Large intestine (tissue), 3 donors: ENCODE data around the gene HIGD1C. TPM values are rescaled to one million over a fixed set of nuclear protein-coding genes. Genes with fewer than 3 reads are reported as not detected.
A peak's percentile ranks its signal among the peaks of the same experiment; 100 is the strongest.

Experiments
- DNase-seq, 2 donors: peaks; one replicate each; pipeline versions ENCODE4 v3.0.0 to v3.0.0-alpha.2; 2013
- H3K27ac ChIP-seq: one replicate; pipeline ENCODE4 v1.5.1; 2013; ENCODE audit warnings: low read length
- H3K27me3 ChIP-seq: 2 replicates; pipeline ENCODE4 v1.6.1; 2013; ENCODE audit warnings: low read length; ENCODE audit not compliant: control insufficient read depth, insufficient read depth
- H3K36me3 ChIP-seq: 2 replicates; pipeline ENCODE4 v1.6.1; 2013; ENCODE audit warnings: low read length; ENCODE audit not compliant: control insufficient read depth, insufficient read depth
- H3K4me1 ChIP-seq: one replicate; pipeline ENCODE4 v1.6.1; 2013; ENCODE audit warnings: low read length; ENCODE audit not compliant: control insufficient read depth, insufficient read depth
- H3K4me3 ChIP-seq: one replicate; pipeline ENCODE4 v1.5.1; 2013; ENCODE audit warnings: low read length
- H3K9me3 ChIP-seq: one replicate; pipeline ENCODE4 v1.6.1; 2013; ENCODE audit warnings: mild to moderate bottlenecking, low read depth, low read length, moderate library complexity; ENCODE audit not compliant: control insufficient read depth
- WGBS: methylation state at CpG from one replicate; pipeline ENCODE4 v1.1.5; 2013; ENCODE audit warnings: low lambda C conversion rate; ENCODE audit not compliant: insufficient coverage; 5-methylcytosine and 5-hydroxymethylcytosine counted together
- polyA plus RNA-seq: library from polyadenylated mRNA; unstranded; fragments of 120-200 nt; gene quantifications from one replicate; pipeline ENCODE4 v1.2.1, GENCODE V29; 2013

HIGD1C gene
- polyA plus RNA-seq, 1 donor, result not detected

DNA sequence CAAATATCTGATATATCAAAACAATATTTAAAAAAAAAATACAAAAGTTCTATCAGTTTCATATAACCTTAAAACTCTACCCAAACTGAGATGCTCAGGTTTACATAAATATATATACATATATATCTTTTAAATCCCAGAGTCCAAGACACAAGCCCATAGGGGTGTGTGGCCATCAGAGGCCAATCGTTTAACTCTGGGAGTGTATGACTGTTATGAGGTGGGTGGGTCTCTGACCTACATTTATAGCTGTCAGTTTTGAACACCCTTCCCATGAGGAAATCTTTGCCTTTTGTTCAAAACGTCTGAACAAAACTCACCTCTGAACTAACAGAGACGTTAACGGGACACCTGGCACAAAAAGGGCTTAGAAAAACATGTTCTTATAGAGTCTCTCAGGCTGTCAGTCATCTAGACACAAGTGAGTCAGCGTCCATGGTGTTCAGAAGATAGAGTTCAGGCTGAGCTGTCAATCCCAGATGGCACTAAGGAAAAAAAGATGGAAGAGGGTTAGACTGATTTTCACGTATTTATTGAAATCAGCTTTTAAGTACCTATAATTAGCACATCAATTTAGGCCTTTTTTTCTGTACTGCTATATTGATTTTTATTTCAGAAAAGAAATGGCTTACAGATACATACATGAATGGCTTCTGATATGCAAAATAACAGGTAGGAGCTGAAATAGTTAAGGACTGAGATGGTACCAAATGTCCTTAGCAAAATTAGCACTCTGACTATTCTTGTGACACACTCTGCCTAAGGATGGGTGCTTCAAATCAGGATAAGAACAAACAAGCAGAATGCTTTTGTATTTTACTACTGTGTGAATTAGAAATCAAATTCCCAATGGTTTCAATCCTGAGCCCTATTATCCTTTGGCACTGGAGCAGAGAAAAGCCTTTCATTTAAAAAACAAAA, 29.2 kb downstream of the HIGD1C start:
- Histone ChIP-seq H3K36me3 (no peaks in the 10 kb centered on the region), H3K27me3 (no peaks in the 10 kb centered on the region), H3K27ac (peak overlapping the region; percentile 23), H3K4me3 (no peak overlapping the region), H3K9me3 (no peaks in the 10 kb centered on the region), H3K4me1 (peaks cover 15% of the 10 kb centered on the region)
- no CpG with 5 or more reads among the region's 6 CpGs for WGBS
- peak in 1 of 2 donors; percentile 36 for DNase-seq

GRCh38 chr12:50984586-50985298, 32.4 kb downstream of the HIGD1C start:
- WGBS, result 83% methylated on average over 1 of the region's 2 CpGs
- Histone ChIP-seq H3K9me3 (no peaks in the 10 kb centered on the region), H3K36me3 (peaks cover 15% of the 10 kb centered on the region), H3K27ac (peak overlapping the region; percentile 60), H3K4me3 (no peak overlapping the region), H3K27me3 (no peaks in the 10 kb centered on the region), H3K4me1 (peaks cover 24% of the 10 kb centered on the region)
- DNase-seq, result no peak

DNA sequence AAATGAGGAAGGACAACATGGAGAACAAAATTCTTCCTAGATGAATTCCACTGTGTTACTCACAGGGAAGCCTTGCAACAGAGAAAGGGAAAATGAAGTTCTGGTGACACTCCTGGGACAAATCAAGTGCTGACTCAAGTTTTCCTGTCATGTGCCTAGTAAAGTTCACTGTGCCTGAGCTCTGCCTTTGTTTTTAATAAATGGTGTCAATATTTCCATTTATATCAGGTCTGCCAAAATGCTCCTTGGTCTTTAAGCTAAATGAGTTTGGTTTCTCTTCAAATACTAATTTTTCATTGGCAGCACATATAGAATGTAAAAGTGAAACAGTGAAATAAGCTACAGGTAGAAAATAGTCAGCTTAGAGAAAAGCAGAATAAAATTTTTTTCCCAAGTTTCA, 33.0 kb downstream of the HIGD1C start:
- peak overlapping the region; percentile 60 for H3K27ac ChIP-seq
- H3K4me3 ChIP-seq, result no peak overlapping the region
- H3K36me3 ChIP-seq, result peaks cover 18% of the 10 kb centered on the region
- no peaks in the 10 kb centered on the region for H3K9me3 ChIP-seq
- H3K27me3 ChIP-seq, result no peaks in the 10 kb centered on the region
- DNase-seq, result peak; percentile 44 to 73
- peaks cover 22% of the 10 kb centered on the region for H3K4me1 ChIP-seq

DNA sequence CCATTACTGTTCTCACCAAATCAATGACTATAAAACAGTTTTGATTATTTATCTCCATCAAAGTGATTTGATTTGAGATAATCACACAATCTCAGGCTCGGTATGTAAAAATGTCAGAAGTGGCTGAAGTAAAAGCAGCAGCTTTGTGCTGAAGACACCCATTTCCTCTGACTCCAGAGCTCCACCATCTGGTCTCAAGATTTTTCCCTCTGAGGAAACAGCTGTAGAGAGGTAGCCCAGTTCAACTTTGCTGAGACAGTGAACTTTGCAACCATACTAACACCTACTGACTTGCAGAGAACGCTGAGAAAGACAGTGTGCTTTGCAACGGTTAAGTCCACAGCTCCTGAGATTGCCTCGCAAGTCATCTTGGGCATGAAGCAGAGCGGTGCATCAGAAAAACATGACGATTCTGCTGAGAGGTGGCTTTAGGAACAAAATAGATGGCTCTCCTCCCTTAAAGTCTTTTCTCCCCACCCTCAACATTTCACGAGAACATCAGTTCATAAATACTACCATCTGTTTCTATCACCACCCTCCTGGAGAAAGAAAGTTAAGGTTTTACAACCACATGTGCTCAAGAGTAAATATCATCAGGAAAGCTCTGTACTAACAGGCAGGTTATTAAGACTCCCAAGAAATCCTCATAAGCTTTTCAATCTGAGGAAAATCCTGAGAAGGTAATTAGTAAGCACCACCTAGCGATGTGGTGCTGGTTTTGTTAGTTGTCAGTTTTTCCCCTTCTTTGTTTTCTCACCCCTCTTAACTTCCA, 34.8 kb downstream of the HIGD1C start:
- Histone ChIP-seq H3K36me3 (peaks cover 33% of the 10 kb centered on the region), H3K27me3 (no peaks in the 10 kb centered on the region), H3K4me1 (peaks cover 12% of the 10 kb centered on the region), H3K4me3 (no peak overlapping the region), H3K9me3 (no peaks in the 10 kb centered on the region), H3K27ac (peak overlapping the region; percentile 61)
- 40% methylated on average over 1 of the region's 8 CpGs for WGBS
- DNase-seq, result peak; percentile 86 to 91

GRCh38 chr12:50988051-50988450, 35.7 kb downstream of the HIGD1C start:
- no CpG with 5 or more reads among the region's 5 CpGs for WGBS
- DNase-seq, result no peak
- Histone ChIP-seq H3K27ac (peak overlapping the region; percentile 61), H3K36me3 (peaks cover 39% of the 10 kb centered on the region), H3K9me3 (no peaks in the 10 kb centered on the region), H3K27me3 (no peaks in the 10 kb centered on the region), H3K4me1 (peaks cover 12% of the 10 kb centered on the region), H3K4me3 (no peak overlapping the region)

GRCh38 chr12:50988871-50989270, 36.5 kb downstream of the HIGD1C start:
- Histone ChIP-seq H3K4me3 (no peak overlapping the region), H3K27me3 (no peaks in the 10 kb centered on the region), H3K27ac (no peak overlapping the region), H3K9me3 (no peaks in the 10 kb centered on the region), H3K4me1 (peaks cover 12% of the 10 kb centered on the region), H3K36me3 (peaks cover 41% of the 10 kb centered on the region)
- no CpG with 5 or more reads among the region's 5 CpGs for WGBS
- DNase-seq, result no peak

GRCh38 chr12:50990147-50990727, 37.9 kb downstream of the HIGD1C start:
- H3K27me3 ChIP-seq, result no peaks in the 10 kb centered on the region
- no peak for DNase-seq
- 100% methylated on average over 1 of the region's 4 CpGs for WGBS
- H3K36me3 ChIP-seq, result peaks cover 50% of the 10 kb centered on the region
- H3K4me3 ChIP-seq, result no peak overlapping the region
- no peak overlapping the region for H3K27ac ChIP-seq
- no peaks in the 10 kb centered on the region for H3K9me3 ChIP-seq
- peaks cover 12% of the 10 kb centered on the region for H3K4me1 ChIP-seq

- no peaks in the 10 kb centered on the region for H3K27me3 ChIP-seq
These were observed 38.4 kb downstream of the HIGD1C start for GRCh38 chr12:50990791-50991190.

DNA sequence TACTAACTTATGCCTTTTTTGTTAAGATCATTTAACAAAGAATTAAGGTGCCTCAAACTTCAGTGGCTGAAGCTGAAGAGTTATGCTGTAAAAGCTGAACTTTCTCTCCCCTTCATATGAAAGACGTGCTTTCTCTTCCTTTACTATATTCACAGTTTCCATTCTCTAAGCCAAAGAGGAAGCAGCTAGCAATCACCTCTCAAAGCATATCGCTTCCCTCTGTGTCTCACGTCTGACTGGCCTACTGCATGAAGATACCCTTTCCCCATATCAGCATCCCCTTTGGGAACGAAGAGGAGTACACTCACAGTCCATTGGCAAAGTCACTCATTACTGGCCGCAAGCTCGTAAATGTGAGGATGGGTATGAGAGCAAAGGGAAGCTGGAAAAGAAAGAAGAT, 38.9 kb downstream of the HIGD1C start:
- Histone ChIP-seq H3K27ac (no peak overlapping the region), H3K9me3 (no peaks in the 10 kb centered on the region), H3K36me3 (peaks cover 59% of the 10 kb centered on the region), H3K4me3 (no peak overlapping the region), H3K27me3 (no peaks in the 10 kb centered on the region), H3K4me1 (peaks cover 12% of the 10 kb centered on the region)
- no peak for DNase-seq
- WGBS, result no CpG with 5 or more reads among the region's 6 CpGs

More at GRCh38 chr12:50990791-50991190, 38.4 kb downstream of the HIGD1C start:
- Histone ChIP-seq H3K27ac (no peak overlapping the region), H3K4me1 (peaks cover 12% of the 10 kb centered on the region), H3K36me3 (peaks cover 55% of the 10 kb centered on the region), H3K4me3 (no peak overlapping the region), H3K9me3 (no peaks in the 10 kb centered on the region)
- DNase-seq, result no peak
- 80% methylated on average over 1 of the region's 3 CpGs for WGBS

GRCh38 chr12:50992819-50993218, 40.5 kb downstream of the HIGD1C start:
- DNase-seq, result no peak
- H3K4me3 ChIP-seq, result no peak overlapping the region
- no peak overlapping the region for H3K27ac ChIP-seq
- no peaks in the 10 kb centered on the region for H3K9me3 ChIP-seq
- WGBS, result no CpG with 5 or more reads among the region's 2 CpGs
- peaks cover 6% of the 10 kb centered on the region for H3K4me1 ChIP-seq
- no peaks in the 10 kb centered on the region for H3K27me3 ChIP-seq
- H3K36me3 ChIP-seq, result peaks cover 71% of the 10 kb centered on the region
